Heart right ventricle (tissue), 16 donors: ENCODE data around the gene DCAF8. TPM values are rescaled to one million over a fixed set of nuclear protein-coding genes. Genes with fewer than 3 reads are reported as not detected.

Source experiments
- ATAC-seq, 8 donors: fragments of 200-7000 bp; cut with Tn5 transposase; one replicate each; pipeline ENCODE4 v1.9.1; 2020; ENCODE audit warnings: mild to moderate bottlenecking in 8 of 8, moderate library complexity in 8 of 8, moderate number of reproducible peaks in 1 of 8
- DNase-seq, 2 donors: peaks; one replicate each; pipeline ENCODE4 v3.0.0-alpha.2; 2020
- H3K27ac ChIP-seq, 10 donors: fragments of 200-600 bp; sonication (generic) in 2 of 10; one replicate each; pipeline versions ENCODE4 v1.5.0 to v1.8.0; 2020 to 2022; ENCODE audit warnings: mild to moderate bottlenecking in 3 of 10
- H3K27me3 ChIP-seq, 7 donors: fragments of 200-600 bp; one replicate each; pipeline ENCODE4 v1.8.0; 2021 to 2022; ENCODE audit warnings: mild to moderate bottlenecking in 2 of 7
- H3K36me3 ChIP-seq, 9 donors: fragments of 200-600 bp; sonication (generic) in 1 of 9; one replicate each; pipeline versions ENCODE4 v1.5.0 to v1.8.0; 2020 to 2022; ENCODE audit warnings: mild to moderate bottlenecking in 2 of 9
- H3K4me1 ChIP-seq, 9 donors: fragments of 200-600 bp; sonication (generic) in 1 of 9; one replicate each; pipeline versions ENCODE4 v1.5.0 to v1.8.0; 2020 to 2022; ENCODE audit warnings: mild to moderate bottlenecking in 4 of 9
- H3K4me3 ChIP-seq, 10 donors: fragments of 200-600 bp; sonication (generic) in 2 of 10; one replicate each; pipeline versions ENCODE4 v1.5.0 to v1.8.0; 2020 to 2022; ENCODE audit warnings: mild to moderate bottlenecking in 7 of 10, moderate library complexity in 2 of 10
- H3K9me3 ChIP-seq, 11 donors: fragments of 200-600 bp in 10 of 11; sonication (generic) in 2 of 11; one replicate each; pipeline versions ENCODE4 v1.5.0 to v1.8.0; 2013 to 2022; ENCODE audit warnings: mild to moderate bottlenecking in 2 of 11, control low read depth in 1 of 11, moderate library complexity in 1 of 11
- CTCF ChIP-seq, 9 donors: fragments of 200-600 bp; sonication (generic) in 2 of 9; IDR thresholded peaks; one replicate each; pipeline versions ENCODE4 v1.5.0 to v1.8.0; 2021 to 2022; ENCODE audit warnings: antibody characterized with exemption in 9 of 9, mild to moderate bottlenecking in 5 of 9, moderate library complexity in 1 of 9
- WGBS, 2 donors: extraction: QIAGEN DNeasy Blood & Tissue Kit; methylation state at CpG; one replicate each; pipeline ENCODE4 v1.1.7; 2013; ENCODE audit warnings: inconsistent platforms in 1 of 2; 5-methylcytosine and 5-hydroxymethylcytosine counted together
- intact Hi-C, 10 donors: fragments of 100-400 bp; cut with DNase I; formaldehyde crosslinking; loops; one replicate each; pipeline versions ENCODE4 v1.11.1 to v1.14.2; 2022
- polyA plus RNA-seq, 2 donors: library from polyadenylated mRNA; stranded (reverse); fragments of 200-250 nt; gene quantifications; one replicate each; pipeline ENCODE4 v1.2.3, GENCODE V29; 2013
- total RNA-seq, 10 donors: library from RNA; stranded (reverse); fragmentation: NEBNext Ultra II Directional in 3 of 10; extraction: Animal tissue kit (Norgen Biotek cat#: 25700) in 3 of 10; gene quantifications; one replicate each; pipeline versions ENCODE4 v1.2.1 to v1.2.4, GENCODE V29; 2021 to 2023
- donor health status: Arrhythmogenic right ventricular cardiomyopathy.
- donor health status: ischemic (EF 13 %, LVEDD 7.1; RV severe dilation, severe dysfunction).
- donor health status: healthy with polysubstance abuse.
- donor health status: DM: no; HTN: yes; CAD: no.
- donor health status: DM: no; HTN: no; CAD: no.
- donor health status: ischemic (EF 25% LVEDD 6.9; RV normal size, moderate dysfunction).
- donor health status: ischemic (EF 25% LVEDD 5.7; RV mildly dilated, moderate dysfunction).
- donor health status: healthy.
- donor health status: DM: yes; HTN: yes; CAD: no.
- donor health status: Ischemic cardiomyopathy.
- donor health status: ischemic (EF 35%, LVEDD 5.7; RV mildly dilated, moderate dysfunction).
- donor health status: nonischemic (EF 11% LVEDD 7.7; RV severe dilation, severe dysfunction).
- donor health status: DM: yes; HTN: yes; CAD: no.
- donor health status: PGD.
- donor health status: ischemic (EF 29% LVEDD 5.4; RV normal size, mild dysfunction).
- donor health status: nonischemic (EF 23%, LVEDD 6.1; RV moderate dilation, normal function).

DCAF8 gene
- total and polyA plus RNA-seq, 12 donors: 47.1 to 171 (median 151) TPM

- Histone ChIP-seq H3K36me3 (peaks cover 0 to 49% (median 0%) of the 10 kb centered on the region in 9 donors), H3K4me1 (peaks cover 0 to 54% (median 30%) of the 10 kb centered on the region in 9 donors), H3K27ac (peak overlapping the region in 6 of 10 donors; percentile 15 to 51 (median 44)), H3K4me3 (no peak overlapping the region), H3K9me3 (no peaks in the 10 kb centered on the region), H3K27me3 (no peaks in the 10 kb centered on the region)
- 67 to 69% methylated on average over 5 of the region's 5 CpGs for WGBS, 2 donors
- ATAC-seq (peak; percentile 88 to 97 (median 93)), DNase-seq (peak in 1 of 2 donors; percentile 78)
- intact Hi-C loops: loop anchor here in 9 of 10 donors (1.0 to 10.0 kb wide), 9 partner anchors 55 to 157 kb away; partner anchors contain the start of genes CASQ1 (in 4 of the 9) and IGSF8 (in 1 of the 9)
- peak; percentile 42 to 84 (median 71) for TF ChIP-seq CTCF (IDR thresholded peaks at IDR 0.05)
These were observed 10.4 kb downstream of the DCAF8 start for GRCh38 chr1:160251687-160252526.

- Histone ChIP-seq H3K9me3 (no peaks in the 10 kb centered on the region), H3K4me3 (no peak overlapping the region), H3K27ac (peak overlapping the region in 5 of 10 donors; percentile 15 to 51 (median 46)), H3K4me1 (peaks cover 0 to 54% (median 30%) of the 10 kb centered on the region in 9 donors), H3K27me3 (no peaks in the 10 kb centered on the region), H3K36me3 (peaks cover 0 to 49% (median 0%) of the 10 kb centered on the region in 9 donors)
- DNase-seq (no peak), ATAC-seq (peak in 5 of 8 donors; percentile 20 to 56 (median 48))
- intact Hi-C loops: loop anchor here in 6 of 10 donors (5.0 to 10.0 kb wide), 5 partner anchors 54 to 156 kb away; partner anchors contain the start of genes CASQ1 (in 4 of the 6) and IGSF8 (in 1 of the 6)
- TF ChIP-seq CTCF (IDR thresholded peaks at IDR 0.05): no peak
These were observed 11.3 kb downstream of the DCAF8 start for GRCh38 chr1:160251011-160251410.

GRCh38 chr1:160247053-160247452, 15.3 kb downstream of the DCAF8 start:
- Histone ChIP-seq H3K4me3 (no peak overlapping the region), H3K36me3 (peaks cover 0 to 45% (median 0%) of the 10 kb centered on the region in 9 donors), H3K27ac (peak overlapping the region in 8 of 10 donors; percentile 20 to 68 (median 38)), H3K9me3 (no peaks in the 10 kb centered on the region), H3K27me3 (no peaks in the 10 kb centered on the region), H3K4me1 (peaks cover 0 to 78% (median 61%) of the 10 kb centered on the region in 9 donors)
- intact Hi-C loops: loop anchor here in 1 of 10 donors (10.0 kb wide), 1 partner anchor 52 kb away; the partner anchor contains the start of gene CASQ1
- WGBS, 2 donors: 93 to 97% methylated on average over 1 of the region's 1 CpG
- no peak for TF ChIP-seq CTCF (IDR thresholded peaks at IDR 0.05)
- ATAC-seq: peak in 4 of 8 donors; percentile 48 to 70 (median 58)
- DNase-seq: no peak

GRCh38 chr1:160245434-160245833, 16.9 kb downstream of the DCAF8 start:
- no peak for ATAC-seq
- intact Hi-C loops: loop anchor here in 1 of 10 donors (10.0 kb wide), 1 partner anchor 51 kb away; the partner anchor contains the start of gene CASQ1
- no peaks in the 10 kb centered on the region for H3K27me3 ChIP-seq

More at GRCh38 chr1:160245434-160245833, 16.9 kb downstream of the DCAF8 start:
- peaks cover 0 to 49% (median 4%) of the 10 kb centered on the region in 9 donors for H3K36me3 ChIP-seq
- no peak for DNase-seq
- WGBS, 2 donors: 53 to 71% methylated on average over 1 of the region's 1 CpG
- peak overlapping the region in 5 of 10 donors; percentile 16 to 61 (median 50) for H3K27ac ChIP-seq
- peaks cover 0 to 62% (median 48%) of the 10 kb centered on the region in 9 donors for H3K4me1 ChIP-seq
- no peaks in the 10 kb centered on the region for H3K9me3 ChIP-seq
- H3K4me3 ChIP-seq: no peak overlapping the region
- TF ChIP-seq CTCF (IDR thresholded peaks at IDR 0.05): no peak
